GM19238 (cell line): ENCODE results near the gene POLR1C.
"Not testable (repeated sequence)": the region's sequence is repeated elsewhere in the genome, so short reads cannot be mapped to it uniquely, and the experiment has no call there.

Experiments
- DNase-seq: peaks from one replicate; pipeline ENCODE4 v3.0.0; 2011; ENCODE audit warnings: low spot score; ENCODE audit not compliant: insufficient read length

The POLR1C gene

DNA sequence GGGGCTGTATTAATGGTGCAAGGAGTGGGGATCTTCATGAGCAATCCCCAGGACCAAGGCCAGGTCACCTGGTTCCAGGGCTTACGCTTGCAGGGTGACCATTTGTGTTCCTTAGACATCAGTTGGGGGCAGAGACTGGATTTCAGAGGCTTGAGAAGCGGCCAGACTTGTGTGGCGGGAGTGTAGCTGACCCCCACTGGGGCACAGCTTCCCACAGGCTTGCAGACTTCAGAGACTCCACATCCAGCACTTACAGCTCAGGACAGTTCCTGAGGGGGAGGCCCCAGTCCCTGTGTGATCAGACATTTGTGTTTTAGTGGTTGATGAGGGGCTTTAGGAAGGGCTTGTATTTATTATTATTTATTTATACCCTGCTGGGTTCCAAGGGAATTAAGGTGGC lies 24.2 kb upstream of the POLR1C start:
- DNase-seq, result no peak

DNA sequence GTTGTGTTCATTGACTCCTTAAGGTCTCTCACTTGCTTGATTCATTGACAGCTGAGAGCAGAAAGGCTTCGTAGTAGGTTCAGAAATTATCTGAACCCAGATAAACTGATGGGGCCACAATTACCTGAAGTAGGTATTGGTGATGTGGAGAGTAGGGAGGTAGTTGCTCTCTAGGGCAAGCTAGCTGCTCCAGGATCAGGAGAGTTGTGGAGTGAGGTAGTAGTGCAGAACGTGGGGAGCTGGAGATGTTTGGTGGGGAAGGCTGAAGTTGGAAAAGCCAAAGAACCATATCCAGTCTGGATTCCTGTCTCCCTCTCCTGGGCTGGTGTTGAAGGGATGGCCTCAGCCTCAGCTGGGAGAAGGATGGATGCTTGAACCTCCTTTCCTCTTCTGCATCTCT lies 23.7 kb upstream of the POLR1C start:
- DNase-seq, result no peak

GRCh38 chr6:43493833-43494232 lies 23.1 kb upstream of the POLR1C start:
- DNase-seq, result no peak

GRCh38 chr6:43494321-43494720 lies 22.6 kb upstream of the POLR1C start:
- no peak for DNase-seq

GRCh38 chr6:43494766-43495165 lies 22.1 kb upstream of the POLR1C start:
- no peak for DNase-seq

GRCh38 chr6:43495409-43495941 lies 21.4 kb upstream of the POLR1C start:
- DNase-seq, result no peak

- no peak for DNase-seq
These were observed 20.3 kb upstream of the POLR1C start for GRCh38 chr6:43496370-43497128.

GRCh38 chr6:43497129-43497396 lies 19.8 kb upstream of the POLR1C start:
- no peak for DNase-seq

DNA sequence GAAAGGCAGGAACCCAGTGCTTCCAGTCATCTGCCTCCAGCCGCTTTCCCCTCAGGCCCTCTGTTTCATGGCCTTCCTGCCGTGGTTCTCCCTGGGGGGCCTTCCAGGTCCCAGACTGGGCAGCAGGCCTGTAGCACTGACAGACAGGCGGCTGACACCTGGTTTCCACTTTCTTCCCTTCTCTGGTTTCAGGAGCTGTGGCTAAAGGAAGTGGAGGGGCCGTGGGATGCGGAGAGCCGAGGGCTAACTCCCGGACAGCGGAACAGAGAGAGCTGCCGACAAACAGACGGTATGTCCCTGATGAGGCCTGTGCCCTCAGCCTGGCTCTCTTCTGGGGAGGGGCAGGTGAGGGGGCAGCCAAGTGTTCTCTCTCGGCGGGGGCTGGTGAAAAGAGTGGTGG lies 19.2 kb upstream of the POLR1C start:
- DNase-seq, result no peak

- not testable (repeated sequence) for DNase-seq
These were observed 18.6 kb upstream of the POLR1C start for GRCh38 chr6:43498291-43498690.

DNA sequence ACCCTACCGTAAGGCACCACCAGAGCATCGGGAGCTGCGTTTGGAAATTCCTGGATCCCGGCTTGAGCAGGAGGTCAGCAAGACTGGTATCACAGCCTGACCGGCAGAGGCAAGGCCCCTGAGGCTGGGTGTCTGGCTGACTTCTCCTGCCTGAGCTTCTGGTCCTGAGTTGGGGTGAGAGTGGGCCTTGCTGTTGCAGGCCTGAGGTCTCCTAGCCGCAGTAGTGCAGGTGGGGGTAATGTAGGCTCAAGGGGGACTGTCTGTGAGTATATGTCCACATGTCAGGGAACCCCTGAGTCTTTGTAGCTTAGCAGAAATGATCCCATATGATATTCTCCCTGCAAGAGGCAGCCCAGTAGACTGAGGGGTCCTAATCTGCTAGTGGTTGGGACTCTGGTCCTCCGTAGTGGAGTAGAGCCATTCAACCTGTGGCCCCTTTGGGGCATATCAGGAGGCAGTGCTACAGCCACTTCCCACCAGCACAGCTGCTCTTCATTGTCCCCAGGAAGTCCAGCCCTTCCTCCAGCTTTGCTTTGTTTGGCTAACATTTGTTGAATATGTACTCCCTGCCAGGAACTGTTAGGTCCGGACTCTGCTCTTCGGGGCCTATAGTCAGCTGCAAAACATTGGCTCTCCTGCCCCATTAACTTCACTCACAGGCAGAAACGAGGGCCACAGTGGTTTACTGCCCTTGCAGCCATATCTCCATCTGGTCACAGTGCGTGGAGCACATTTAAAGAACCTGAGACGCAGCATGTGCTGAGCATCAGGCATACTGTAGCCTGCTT lies 17.7 kb upstream of the POLR1C start:
- no peak for DNase-seq

DNA sequence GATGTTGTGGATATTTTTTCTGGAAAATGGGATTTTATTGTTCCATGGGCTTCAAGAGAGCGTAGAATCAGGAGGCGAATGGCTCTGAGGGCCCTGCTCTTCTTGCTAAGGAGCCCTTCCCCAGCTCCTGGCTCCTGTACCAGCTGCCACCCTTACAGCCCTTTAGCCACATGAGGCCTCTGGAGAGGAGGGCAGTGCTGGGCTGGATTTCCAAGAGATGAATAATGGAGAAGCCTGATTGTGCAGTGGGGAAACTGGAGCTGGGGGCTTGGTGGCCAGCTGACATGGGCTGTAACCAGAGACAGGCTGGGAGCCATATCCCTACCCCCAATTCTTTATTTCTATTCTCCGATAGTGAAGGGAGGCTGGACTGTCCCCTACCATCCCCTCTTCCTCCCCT lies 16.0 kb upstream of the POLR1C start:
- DNase-seq, result no peak

GRCh38 chr6:43502666-43503065 lies 14.2 kb upstream of the POLR1C start:
- DNase-seq, result no peak

GRCh38 chr6:43503443-43503842 lies 13.4 kb upstream of the POLR1C start:
- no peak for DNase-seq

GRCh38 chr6:43504756-43505593 lies 11.9 kb upstream of the POLR1C start:
- no peak for DNase-seq

- no peak for DNase-seq
These were observed 11.2 kb upstream of the POLR1C start for GRCh38 chr6:43505718-43506117.

- DNase-seq, result no peak
These were observed 10.7 kb upstream of the POLR1C start for GRCh38 chr6:43506171-43506570.

GRCh38 chr6:43506667-43507471 lies 10.0 kb upstream of the POLR1C start:
- DNase-seq, result peak; percentile 80

GRCh38 chr6:43508481-43509141 lies 8.3 kb upstream of the POLR1C start:
- no peak for DNase-seq

GRCh38 chr6:43509142-43509983 lies 7.5 kb upstream of the POLR1C start:
- DNase-seq, result no peak
